Measurements from ENCODE around the gene FOXS1. TPM values are rescaled to one million over a fixed set of nuclear protein-coding genes. Genes with fewer than 3 reads are reported as not detected.

FOXS1 gene
- total RNA-seq, 1 donor from 2014 or later: 21.8 TPM

GRCh38 chr20:31826074-31826473 is 19.3 kb downstream of the FOXS1 start:
- Histone ChIP-seq H3K9me3 (no peaks in the 10 kb centered on the region), H3K36me3 (no peaks in the 10 kb centered on the region), H3K27me3 (no peaks in the 10 kb centered on the region), H3K4me1 (peaks cover 5 to 21% of the 10 kb centered on the region in 2 donors), H3K27ac (no peak overlapping the region), H3K4me3 (no peak overlapping the region)
- intact Hi-C loops (cut with DNase I): loop anchor here (10.0 kb wide), 1 partner anchor 379 kb away; the partner anchor contains the start of genes PLAGL2 and POFUT1
- DNase-seq (ENCODE audit: low spot score in 2 of 2): no peak
- no peak for TF ChIP-seq CTCF (IDR thresholded peaks at IDR 0.05)

GRCh38 chr20:31824554-31825313 is 20.7 kb downstream of the FOXS1 start:
- intact Hi-C loops (cut with DNase I): loop anchor here (10.0 kb wide), 1 partner anchor 380 kb away; the partner anchor contains the start of genes PLAGL2 and POFUT1
- no peak overlapping the region for H3K4me3 ChIP-seq
- no peak for DNase-seq (ENCODE audit: low spot score in 2 of 2)

GRCh38 chr20:31824125-31824485 is 21.3 kb downstream of the FOXS1 start:
- H3K27ac ChIP-seq: peak overlapping the region; percentile 28 to 79
- H3K4me3 ChIP-seq: no peak overlapping the region
- no peaks in the 10 kb centered on the region for H3K9me3 ChIP-seq
- intact Hi-C loops (cut with DNase I): loop anchor here (10.0 kb wide), 1 partner anchor 381 kb away; the partner anchor contains the start of genes PLAGL2 and POFUT1
- no peaks in the 10 kb centered on the region for H3K36me3 ChIP-seq
- no peaks in the 10 kb centered on the region for H3K27me3 ChIP-seq
- no peak for DNase-seq (ENCODE audit: low spot score in 2 of 2)
- no peak for TF ChIP-seq CTCF (IDR thresholded peaks at IDR 0.05)
- peaks cover 9 to 25% of the 10 kb centered on the region in 2 donors for H3K4me1 ChIP-seq

More at GRCh38 chr20:31824554-31825313, 20.7 kb downstream of the FOXS1 start:
- no peak for TF ChIP-seq CTCF (IDR thresholded peaks at IDR 0.05)
- Histone ChIP-seq H3K9me3 (no peaks in the 10 kb centered on the region), H3K27ac (peak overlapping the region; percentile 28 to 79), H3K4me1 (peaks cover 5 to 23% of the 10 kb centered on the region in 2 donors), H3K36me3 (no peaks in the 10 kb centered on the region), H3K27me3 (no peaks in the 10 kb centered on the region)

- DNase-seq (ENCODE audit: low spot score in 2 of 2): no peak
- no peak for TF ChIP-seq CTCF (IDR thresholded peaks at IDR 0.05)
- intact Hi-C loops (cut with DNase I): loop anchor here (1.0 to 10.0 kb wide), 5 partner anchors 13 to 381 kb away; partner anchors contain the start of genes PDRG1, PLAGL2 and POFUT1
- Histone ChIP-seq H3K4me1 (peaks cover 9 to 29% of the 10 kb centered on the region in 2 donors), H3K27me3 (no peaks in the 10 kb centered on the region), H3K9me3 (no peaks in the 10 kb centered on the region), H3K36me3 (no peaks in the 10 kb centered on the region), H3K4me3 (no peak overlapping the region), H3K27ac (peak overlapping the region; percentile 28 to 79)
These were observed 21.9 kb downstream of the FOXS1 start for GRCh38 chr20:31823360-31824124.

- TF ChIP-seq CTCF (IDR thresholded peaks at IDR 0.05): peak; percentile 95 to 99 (median 98)
These were observed 22.7 kb downstream of the FOXS1 start for GRCh38 chr20:31822421-31823330.

More at GRCh38 chr20:31822421-31823330, 22.7 kb downstream of the FOXS1 start:
- peak overlapping the region; percentile 53 to 79 for H3K27ac ChIP-seq
- no peaks in the 10 kb centered on the region for H3K27me3 ChIP-seq
- peak; percentile 59 to 94 for DNase-seq (ENCODE audit: low spot score in 2 of 2)
- intact Hi-C loops (cut with DNase I): loop anchor here (1.0 to 10.0 kb wide), 6 partner anchors 14 to 382 kb away; partner anchors contain the start of genes PDRG1, PLAGL2 and POFUT1
- peaks cover 9 to 29% of the 10 kb centered on the region in 2 donors for H3K4me1 ChIP-seq
- H3K9me3 ChIP-seq: no peaks in the 10 kb centered on the region
- peak overlapping the region in 1 of 2 donors; percentile 1 for H3K4me3 ChIP-seq
- no peaks in the 10 kb centered on the region for H3K36me3 ChIP-seq
